LNCaP clone FGC (cell line): ENCODE results near the gene ORM1.

ENCODE experiments used
- DNase-seq: peaks from one replicate; pipeline ENCODE4 v3.0.0-alpha.2; 2011; ENCODE audit warnings: low read depth
- H3K4me3 ChIP-seq: 2 replicates; pipeline ENCODE4 v1.5.1; 2011; ENCODE audit warnings: mild to moderate bottlenecking, low read depth, low read length, control low read depth
- TF ChIP-seq, protein P1 (sequence below): IDR thresholded peaks from 2 replicates; pipeline ENCODE4 v1.5.1; 2012; ENCODE audit warnings: mild to moderate bottlenecking; ENCODE audit not compliant: control insufficient read depth, insufficient read depth; ENCODE audit errors: extremely low read depth

ORM1 gene

DNA sequence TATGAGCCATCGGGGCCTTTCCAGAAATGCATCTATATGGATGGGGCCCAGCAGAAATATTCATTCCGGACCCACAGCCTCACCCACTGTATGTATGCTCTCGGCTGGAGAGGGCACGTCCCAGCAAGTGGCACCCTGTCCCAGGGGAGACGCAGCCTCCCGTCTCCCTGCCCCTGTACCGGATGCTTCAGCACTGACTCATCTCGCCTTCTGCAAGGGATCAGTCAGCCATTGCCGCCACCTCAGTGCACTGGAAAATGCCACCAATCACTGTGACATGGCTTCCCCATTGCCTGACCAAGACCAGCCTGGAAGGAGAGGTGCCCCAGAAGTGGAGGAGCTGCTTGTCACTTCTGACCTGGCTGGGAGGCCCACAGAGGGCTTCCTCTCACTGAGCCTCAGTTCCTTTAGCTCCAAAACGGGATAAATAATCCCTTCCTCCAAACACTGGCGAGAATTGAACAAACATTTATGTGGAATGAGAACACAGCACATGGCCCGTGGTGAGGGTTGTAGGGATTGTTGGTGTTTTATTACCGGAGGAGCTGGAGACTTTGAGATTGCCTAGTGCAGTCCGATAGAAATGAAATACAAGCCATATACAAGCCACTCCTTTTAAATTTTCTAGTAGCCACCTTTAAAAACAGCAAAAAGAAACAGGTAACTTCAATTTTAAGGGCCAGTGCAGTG lies 43.9 kb upstream of the ORM1 start:
- TF ChIP-seq, protein P1, sequence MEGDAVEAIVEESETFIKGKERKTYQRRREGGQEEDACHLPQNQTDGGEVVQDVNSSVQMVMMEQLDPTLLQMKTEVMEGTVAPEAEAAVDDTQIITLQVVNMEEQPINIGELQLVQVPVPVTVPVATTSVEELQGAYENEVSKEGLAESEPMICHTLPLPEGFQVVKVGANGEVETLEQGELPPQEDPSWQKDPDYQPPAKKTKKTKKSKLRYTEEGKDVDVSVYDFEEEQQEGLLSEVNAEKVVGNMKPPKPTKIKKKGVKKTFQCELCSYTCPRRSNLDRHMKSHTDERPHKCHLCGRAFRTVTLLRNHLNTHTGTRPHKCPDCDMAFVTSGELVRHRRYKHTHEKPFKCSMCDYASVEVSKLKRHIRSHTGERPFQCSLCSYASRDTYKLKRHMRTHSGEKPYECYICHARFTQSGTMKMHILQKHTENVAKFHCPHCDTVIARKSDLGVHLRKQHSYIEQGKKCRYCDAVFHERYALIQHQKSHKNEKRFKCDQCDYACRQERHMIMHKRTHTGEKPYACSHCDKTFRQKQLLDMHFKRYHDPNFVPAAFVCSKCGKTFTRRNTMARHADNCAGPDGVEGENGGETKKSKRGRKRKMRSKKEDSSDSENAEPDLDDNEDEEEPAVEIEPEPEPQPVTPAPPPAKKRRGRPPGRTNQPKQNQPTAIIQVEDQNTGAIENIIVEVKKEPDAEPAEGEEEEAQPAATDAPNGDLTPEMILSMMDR: no peak

DNA sequence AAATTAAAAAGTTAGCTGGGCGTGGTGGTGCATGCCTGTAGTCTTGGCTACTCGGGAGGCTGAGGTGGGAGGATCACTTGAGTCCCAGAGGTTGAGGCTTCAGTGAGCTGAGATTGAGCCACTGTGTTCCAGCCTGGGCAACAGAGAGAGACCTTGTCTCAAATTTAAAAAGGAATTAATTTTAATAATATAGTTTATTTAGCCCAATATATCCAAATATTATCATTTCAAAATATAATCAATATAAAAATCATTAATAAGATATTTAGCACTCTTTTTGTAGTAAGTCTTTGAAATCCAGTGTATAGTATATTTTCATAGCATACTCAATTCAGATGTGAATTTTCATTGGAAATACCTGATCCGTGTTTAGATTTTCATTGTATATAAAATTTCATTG lies 43.2 kb upstream of the ORM1 start:
- no peak for DNase-seq
- TF ChIP-seq, protein P1: no peak

More for the DNA sequence above, 43.9 kb upstream of the ORM1 start:
- DNase-seq: no peak
- H3K4me3 ChIP-seq: no peak overlapping the region

DNA sequence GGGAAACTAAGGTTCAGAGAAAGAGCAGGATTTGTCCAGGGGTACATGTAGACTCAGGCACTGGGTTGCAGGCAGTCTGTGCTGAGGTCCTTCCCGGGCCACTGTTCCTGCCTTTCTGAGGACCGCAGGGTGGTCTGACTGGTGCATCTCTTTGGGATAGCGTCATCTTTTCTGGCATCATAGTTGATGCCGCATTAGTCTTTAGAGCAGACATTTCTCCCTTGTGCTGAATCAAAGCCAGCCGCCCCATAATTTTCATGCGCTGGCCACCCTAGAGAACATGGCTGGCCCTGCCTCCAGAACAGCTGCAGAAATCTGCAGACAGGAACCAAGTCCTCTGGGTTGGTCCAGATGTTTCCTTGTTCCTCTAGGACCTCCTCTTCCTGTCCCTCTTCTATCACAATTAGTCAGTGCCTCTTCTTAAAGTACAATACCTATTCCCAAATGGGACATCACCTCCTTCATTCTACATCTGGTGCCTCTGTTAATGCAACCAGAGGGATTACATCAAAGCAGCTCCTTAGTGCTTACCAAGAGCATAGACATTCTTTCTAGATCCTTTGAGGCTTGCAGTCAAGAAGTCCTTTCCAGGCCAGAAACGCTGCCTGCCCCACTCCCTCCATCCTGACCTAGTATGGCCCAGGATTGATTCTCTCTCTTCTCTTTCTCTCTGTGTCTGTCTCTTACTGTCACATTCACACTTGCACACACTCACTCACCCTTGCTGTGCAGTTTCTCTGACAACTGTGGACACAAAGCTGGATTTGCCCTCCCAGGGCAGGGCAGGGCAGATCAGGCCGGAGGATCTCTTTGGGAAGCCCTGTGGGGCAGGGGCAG lies 42.0 kb upstream of the ORM1 start:
- DNase-seq: no peak
- TF ChIP-seq, protein P1: no peak
- H3K4me3 ChIP-seq: no peak overlapping the region

More for the DNA sequence above, 43.2 kb upstream of the ORM1 start:
- no peak overlapping the region for H3K4me3 ChIP-seq

DNA sequence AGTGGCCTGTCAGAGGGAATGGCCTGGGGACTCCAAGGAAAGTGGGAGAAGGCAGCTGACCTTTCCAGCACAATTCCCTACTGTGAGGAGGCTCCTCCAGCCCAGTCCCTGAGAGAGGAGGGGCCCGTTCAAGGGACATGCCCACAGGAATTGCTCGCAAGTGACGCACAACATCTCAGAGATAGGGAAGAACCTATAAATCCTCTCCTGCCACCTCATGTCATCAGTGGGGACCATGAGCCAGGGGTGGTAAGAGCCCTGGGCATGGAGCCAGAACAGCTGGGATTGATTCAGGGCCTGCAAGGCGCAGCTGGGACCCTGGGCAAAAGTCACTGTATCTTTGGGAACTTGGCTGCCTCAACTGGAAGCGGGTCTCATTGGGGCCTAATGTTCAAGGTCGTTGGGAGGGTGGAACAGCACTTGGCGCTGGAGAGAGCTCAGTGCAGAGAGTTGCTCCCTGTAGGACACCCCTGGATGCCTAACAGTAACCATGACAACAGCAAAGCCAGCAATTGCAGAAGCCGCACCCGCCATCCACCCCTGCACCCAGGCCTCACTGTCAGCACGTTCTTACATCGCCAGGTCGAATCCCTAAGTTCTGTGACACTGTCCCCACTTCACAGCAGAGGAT lies 41.3 kb upstream of the ORM1 start:
- no peak overlapping the region for H3K4me3 ChIP-seq
- TF ChIP-seq, protein P1: no peak
- DNase-seq: no peak

DNA sequence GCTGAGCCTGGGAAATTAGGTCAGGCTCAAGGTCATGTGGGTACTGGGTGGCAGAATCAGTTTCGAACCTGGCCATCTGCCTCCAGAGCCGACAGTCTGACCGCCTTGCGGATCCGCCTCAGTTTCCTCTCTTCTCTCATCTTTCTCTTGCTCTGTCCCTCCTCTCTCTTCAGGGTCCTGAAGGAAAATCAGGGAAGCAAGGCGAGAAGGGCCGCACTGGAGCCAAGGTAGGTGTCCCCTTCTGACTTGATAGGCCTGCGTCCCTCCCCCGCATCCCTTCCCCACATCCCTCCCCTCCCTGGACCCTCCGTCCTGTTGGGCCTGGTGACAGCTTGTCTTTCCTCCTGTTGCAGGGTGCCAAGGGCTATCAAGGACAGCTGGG lies 40.8 kb upstream of the ORM1 start:
- no peak for DNase-seq
- TF ChIP-seq, protein P1: no peak
- H3K4me3 ChIP-seq: no peak overlapping the region

DNA sequence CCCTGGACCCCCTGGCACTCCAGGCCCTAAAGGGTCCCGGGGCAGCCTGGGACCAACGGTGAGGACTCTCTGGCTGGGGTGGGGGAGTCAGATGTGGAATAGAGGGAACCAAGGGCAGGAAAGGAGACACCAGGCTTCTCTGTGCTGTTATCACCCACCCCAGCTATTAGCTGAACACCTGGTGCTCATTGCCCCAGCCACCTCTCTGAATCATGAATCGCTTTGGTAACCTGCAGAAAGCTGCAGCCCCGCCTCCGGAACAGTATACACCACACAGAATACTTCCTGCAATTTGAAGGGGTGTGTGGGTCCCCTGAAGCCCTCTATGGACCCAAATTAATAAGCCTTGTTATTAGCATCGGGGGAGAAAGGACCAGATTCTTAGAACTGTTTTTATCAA lies 40.4 kb upstream of the ORM1 start:
- TF ChIP-seq, protein P1: no peak

More for the DNA sequence above, 40.4 kb upstream of the ORM1 start:
- DNase-seq: no peak
- no peak overlapping the region for H3K4me3 ChIP-seq
